ENCODE results near the gene SGO2.
"Not testable (repeated sequence)": the region's sequence is repeated elsewhere in the genome, so short reads cannot be mapped to it uniquely, and the experiment has no call there.

Gene SGO2

GRCh38 chr2:200624026-200624425, 98.0 kb downstream of the SGO2 start:
- no peak for DNase-seq

GRCh38 chr2:200624658-200625057, 98.7 kb downstream of the SGO2 start:
- no peak for DNase-seq

- no peak for DNase-seq
These were observed 99.3 kb downstream of the SGO2 start for GRCh38 chr2:200625282-200625681.

- DNase-seq: no peak
These were observed 100.0 kb downstream of the SGO2 start for GRCh38 chr2:200625958-200626363.

- no peak for DNase-seq
These were observed 101.2 kb downstream of the SGO2 start for GRCh38 chr2:200627110-200627770.

GRCh38 chr2:200628461-200628860, 102.5 kb downstream of the SGO2 start:
- not testable (repeated sequence) for DNase-seq

- DNase-seq: no peak
These were observed 105.3 kb downstream of the SGO2 start for GRCh38 chr2:200631287-200631686.

Data from CD4-positive, alpha-beta T cell treated with Interleukin-12 subunit alpha and Interleukin-12 subunit beta, for 1 hour (primary cell).